ENCODE data around the gene RFX1. TPM values are rescaled to one million over a fixed set of nuclear protein-coding genes. Genes with fewer than 3 reads are reported as not detected.
A peak's percentile ranks its signal among the peaks of the same experiment; 100 is the strongest.

RFX1 gene
- total and polyA plus RNA-seq, 2 of the 13 experiments (the other 11 are each of a cell fraction or from before 2014, with no cell fraction given) = 1.1 to 1.3 TPM

GRCh38 chr19:14031719-14032480 is 25.8 kb upstream of the RFX1 start, which contains the start of gene IL27RA (continued):
- TF ChIP-seq ZBTB40 (IDR thresholded peaks at IDR 0.05) (no peak), ZBTB40 (CRISPR knock-in tag; IDR thresholded peaks at IDR 0.05) (peak; percentile 77; the same call in 1 of the 2 replicates), ZNF460 (CRISPR knock-in tag; IDR thresholded peaks at IDR 0.05; ENCODE audit: borderline replicate concordance) (no peak), ATF7-NPFF (CRISPR knock-in tag; IDR thresholded peaks at IDR 0.05; ENCODE audit: low read depth) (peak; percentile 31; the same call in 1 of the 2 replicates), WIZ (CRISPR knock-in tag; IDR thresholded peaks at IDR 0.05) (0 out of 2 replicates have a peak, but pooled peaks have one; percentile 56), ATF7 (IDR thresholded peaks at IDR 0.05) (no peak), ATF7 (CRISPR knock-in tag; IDR thresholded peaks at IDR 0.05) (no peak), IKZF5 (CRISPR knock-in tag; IDR thresholded peaks at IDR 0.05) (peak; percentile 42; the same call in 1 of the 2 replicates), MAFG (CRISPR knock-in tag; IDR thresholded peaks at IDR 0.05) (no peak), CEBPG (CRISPR knock-in tag; IDR thresholded peaks at IDR 0.05) (no peak), BORCS8-MEF2B (CRISPR knock-in tag; IDR thresholded peaks at IDR 0.05) (no peak; the same call in 1 of the 2 replicates), ZNF441 (CRISPR knock-in tag; IDR thresholded peaks at IDR 0.05; ENCODE audit: borderline replicate concordance) (no peak), ZIK1 (CRISPR knock-in tag; IDR thresholded peaks at IDR 0.05; ENCODE audit: borderline replicate concordance, low read depth) (no peak), MTA1 (CRISPR knock-in tag; IDR thresholded peaks at IDR 0.05; ENCODE audit: borderline replicate concordance) (0 out of 2 replicates have a peak, but pooled peaks have one; percentile 78), ZNF878 (CRISPR knock-in tag; IDR thresholded peaks at IDR 0.05) (peak; percentile 74; the same call in 1 of the 2 replicates), ZNF30 (CRISPR knock-in tag; IDR thresholded peaks at IDR 0.05) (no peak), MAZ (IDR thresholded peaks at IDR 0.05; ENCODE audit: borderline replicate concordance, low read depth, low read length) (no peak), MAZ (CRISPR knock-in tag; IDR thresholded peaks at IDR 0.05; ENCODE audit: low read depth) (0 out of 2 replicates have a peak, but pooled peaks have one; percentile 35), ZNF326 (CRISPR knock-in tag; IDR thresholded peaks at IDR 0.05; ENCODE audit: borderline replicate concordance) (no peak), SNAPC2 (CRISPR knock-in tag; IDR thresholded peaks at IDR 0.05) (no peak)
